BLaER1 (cell line): ENCODE results near the gene PLS1.
"Not testable (repeated sequence)": the region's sequence is repeated elsewhere in the genome, so short reads cannot be mapped to it uniquely, and the experiment has no call there.

ENCODE experiments used
- H3K27ac ChIP-seq: shearing (Covaris generic); formaldehyde crosslinking; 2 replicates; pipeline ENCODE4 v1.8.1; 2022
- H3K27me3 ChIP-seq: shearing (Covaris generic); formaldehyde crosslinking; 2 replicates; pipeline ENCODE4 v1.8.1; 2022
- H3K36me3 ChIP-seq: shearing (Covaris generic); formaldehyde crosslinking; 2 replicates; pipeline ENCODE4 v1.8.1; 2022
- H3K4me1 ChIP-seq: shearing (Covaris generic); formaldehyde crosslinking; 2 replicates; pipeline ENCODE4 v1.8.1; 2022
- H3K4me2 ChIP-seq: shearing (Covaris generic); formaldehyde crosslinking; 2 replicates; pipeline ENCODE4 v1.8.1; 2022
- H3K4me3 ChIP-seq: shearing (Covaris generic); formaldehyde crosslinking; 2 replicates; pipeline ENCODE4 v1.8.1; 2022
- H3K9ac ChIP-seq: shearing (Covaris generic); formaldehyde crosslinking; 2 replicates; pipeline ENCODE4 v1.8.1; 2022
- H3K9me3 ChIP-seq: shearing (Covaris generic); formaldehyde crosslinking; 2 replicates; pipeline ENCODE4 v1.8.1; 2022
- H4K20me1 ChIP-seq: shearing (Covaris generic); formaldehyde crosslinking; 2 replicates; pipeline ENCODE4 v1.8.1; 2022
- Cebpa-rat ChIP-seq: shearing (Covaris generic); IDR thresholded peaks from 2 replicates; pipeline ENCODE4 v1.8.1; 2022

The PLS1 gene, protein sequence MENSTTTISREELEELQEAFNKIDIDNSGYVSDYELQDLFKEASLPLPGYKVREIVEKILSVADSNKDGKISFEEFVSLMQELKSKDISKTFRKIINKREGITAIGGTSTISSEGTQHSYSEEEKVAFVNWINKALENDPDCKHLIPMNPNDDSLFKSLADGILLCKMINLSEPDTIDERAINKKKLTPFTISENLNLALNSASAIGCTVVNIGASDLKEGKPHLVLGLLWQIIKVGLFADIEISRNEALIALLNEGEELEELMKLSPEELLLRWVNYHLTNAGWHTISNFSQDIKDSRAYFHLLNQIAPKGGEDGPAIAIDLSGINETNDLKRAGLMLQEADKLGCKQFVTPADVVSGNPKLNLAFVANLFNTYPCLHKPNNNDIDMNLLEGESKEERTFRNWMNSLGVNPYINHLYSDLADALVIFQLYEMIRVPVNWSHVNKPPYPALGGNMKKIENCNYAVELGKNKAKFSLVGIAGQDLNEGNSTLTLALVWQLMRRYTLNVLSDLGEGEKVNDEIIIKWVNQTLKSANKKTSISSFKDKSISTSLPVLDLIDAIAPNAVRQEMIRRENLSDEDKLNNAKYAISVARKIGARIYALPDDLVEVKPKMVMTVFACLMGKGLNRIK

DNA sequence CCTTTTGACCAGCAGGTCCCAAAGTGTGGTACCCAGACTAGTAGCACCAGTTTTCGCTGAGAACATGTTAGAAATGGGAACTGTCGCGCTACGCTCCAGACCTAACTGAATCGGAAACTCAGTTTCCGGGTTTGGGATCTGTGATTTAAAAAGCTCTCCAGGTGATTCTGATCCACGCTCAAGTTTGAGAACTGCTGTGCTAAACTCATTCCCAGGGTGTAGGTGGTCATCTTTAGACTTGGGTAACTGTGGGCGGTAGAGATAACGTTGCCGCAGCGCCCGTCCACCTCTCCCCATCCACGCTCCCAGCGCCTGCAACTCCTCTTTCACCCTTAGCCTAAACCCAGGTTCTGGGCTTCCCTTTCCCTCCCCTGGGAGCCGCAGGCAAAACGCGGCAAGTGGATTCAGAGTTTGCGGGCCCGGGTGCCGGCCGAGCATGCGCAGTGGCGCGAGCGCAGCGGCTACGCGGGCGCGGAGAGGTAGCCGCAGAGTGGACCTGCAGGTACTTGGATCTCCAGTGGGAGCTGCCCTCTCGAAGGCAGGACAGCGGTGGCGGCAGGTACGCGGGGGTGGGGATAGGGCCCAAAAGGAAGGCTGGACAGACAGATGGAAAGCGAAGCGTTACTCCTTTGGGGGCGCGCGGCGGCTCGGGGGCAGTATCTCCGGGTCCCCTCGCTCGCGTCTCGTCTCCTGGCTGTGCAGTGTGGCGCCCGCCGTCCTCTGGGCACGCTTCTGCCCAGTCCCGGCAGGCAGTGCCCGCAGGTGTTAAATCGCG is at the start of gene PLS1:
Gene PLS1 (plus strand): TSS at position 443 of the 775 bp plus-strand sequence. CDS start 67,845 bp downstream, outside the sequence.
- Histone ChIP-seq H3K4me2 (peak within 1 kb of the TSS; percentile 79), H3K27me3 (no peaks in the 10 kb centered on the region; the same call in 1 of the 2 replicates), H3K9me3 (no peaks in the 10 kb centered on the region), H3K4me3 (peak within 1 kb of the TSS; percentile 79), H4K20me1 (no peaks in the 10 kb centered on the region), H3K36me3 (no peaks in the 10 kb centered on the region), H3K27ac (peak within 1 kb of the TSS; percentile 23; the same call in 1 of the 2 replicates), H3K4me1 (peaks cover 21% of the 10 kb centered on the region), H3K9ac (peak within 1 kb of the TSS; percentile 74)
- TF ChIP-seq Cebpa-rat, result no peak

GRCh38 chr3:142549986-142550385 is 46.2 kb upstream of the PLS1 start:
- Histone ChIP-seq H3K4me3 (no peak overlapping the region), H3K9me3 (0 out of 2 replicates have a peak, but pooled peaks cover 9% of the 10 kb centered on the region), H3K36me3 (peaks cover 88% of the 10 kb centered on the region), H3K27me3 (no peaks in the 10 kb centered on the region), H3K27ac (no peak overlapping the region), H4K20me1 (no peaks in the 10 kb centered on the region), H3K9ac (no peak overlapping the region), H3K4me1 (no peaks in the 10 kb centered on the region), H3K4me2 (no peak overlapping the region)
- TF ChIP-seq Cebpa-rat, result no peak

- not testable (repeated sequence) for H3K4me2 ChIP-seq, H3K9ac ChIP-seq, H3K4me3 ChIP-seq, H4K20me1 ChIP-seq, H3K27ac ChIP-seq, H3K27me3 ChIP-seq, H3K4me1 ChIP-seq, H3K9me3 ChIP-seq
- peaks cover 94% of the 10 kb centered on the region for H3K36me3 ChIP-seq
Observed at GRCh38 chr3:142552579-142552978, 43.6 kb upstream of the PLS1 start.

DNA sequence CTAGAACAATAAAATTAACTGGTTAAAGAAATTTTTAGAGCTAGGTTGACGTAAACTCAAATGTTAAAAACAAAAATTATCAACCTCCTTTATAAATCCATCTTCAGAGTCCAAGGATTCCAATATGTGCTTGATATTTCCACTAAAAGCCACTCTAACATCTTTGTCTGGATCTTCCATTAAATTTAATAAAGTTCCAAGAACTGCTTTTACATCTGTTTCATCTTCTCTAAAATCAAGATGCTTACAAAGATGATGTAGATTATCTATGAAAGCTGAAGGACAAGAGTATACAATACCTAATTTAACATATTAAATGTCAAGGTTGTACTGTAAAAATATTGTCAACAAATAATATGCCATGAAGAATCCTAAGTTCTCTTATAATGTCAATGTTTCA is 42.5 kb upstream of the PLS1 start:
- H3K4me1 ChIP-seq, result no peaks in the 10 kb centered on the region
- 0 out of 2 replicates have a peak, but pooled peaks cover 9% of the 10 kb centered on the region for H3K9me3 ChIP-seq
- no peaks in the 10 kb centered on the region for H3K27me3 ChIP-seq
- H3K9ac ChIP-seq, result no peak overlapping the region
- TF ChIP-seq Cebpa-rat, result no peak
- peaks cover 93% of the 10 kb centered on the region for H3K36me3 ChIP-seq
- H3K4me3 ChIP-seq, result no peak overlapping the region
- no peak overlapping the region for H3K4me2 ChIP-seq
- no peak overlapping the region for H3K27ac ChIP-seq
- H4K20me1 ChIP-seq, result no peaks in the 10 kb centered on the region

DNA sequence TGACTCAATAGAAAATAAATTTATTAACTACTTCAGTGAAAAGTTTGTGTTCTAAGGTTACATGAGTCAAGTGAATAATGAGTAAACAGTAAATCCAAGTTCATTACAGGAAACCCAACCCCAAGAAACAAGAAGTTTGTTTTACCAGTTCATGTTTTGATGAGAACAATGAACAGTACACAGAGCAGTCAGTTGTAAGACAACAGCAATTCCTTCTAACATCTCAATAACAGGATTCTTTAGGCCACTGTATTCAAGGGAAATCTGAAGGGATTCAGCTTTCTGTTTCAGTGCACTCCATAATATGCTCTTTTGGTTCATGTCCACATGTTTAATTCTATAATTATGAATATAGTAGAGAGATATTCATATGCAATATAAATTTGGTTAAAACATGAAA is 36.1 kb upstream of the PLS1 start:
- no peak overlapping the region for H3K4me3 ChIP-seq
- no peak for TF ChIP-seq Cebpa-rat
- H3K27ac ChIP-seq, result no peak overlapping the region
- H4K20me1 ChIP-seq, result no peaks in the 10 kb centered on the region
- no peaks in the 10 kb centered on the region for H3K27me3 ChIP-seq
- H3K9ac ChIP-seq, result no peak overlapping the region
- H3K36me3 ChIP-seq, result peaks cover 86% of the 10 kb centered on the region
- H3K9me3 ChIP-seq, result no peaks in the 10 kb centered on the region
- no peak overlapping the region for H3K4me2 ChIP-seq
- no peaks in the 10 kb centered on the region for H3K4me1 ChIP-seq

GRCh38 chr3:142563496-142563997 is 32.6 kb upstream of the PLS1 start:
- Histone ChIP-seq H3K4me3 (no peak overlapping the region), H3K9ac (no peak overlapping the region), H3K9me3 (peaks cover 4% of the 10 kb centered on the region; the same call in 1 of the 2 replicates), H3K36me3 (peaks cover 81% of the 10 kb centered on the region), H3K27me3 (no peaks in the 10 kb centered on the region), H3K27ac (no peak overlapping the region), H3K4me2 (no peak overlapping the region), H3K4me1 (no peaks in the 10 kb centered on the region), H4K20me1 (peaks cover 12% of the 10 kb centered on the region)
- no peak for TF ChIP-seq Cebpa-rat

DNA sequence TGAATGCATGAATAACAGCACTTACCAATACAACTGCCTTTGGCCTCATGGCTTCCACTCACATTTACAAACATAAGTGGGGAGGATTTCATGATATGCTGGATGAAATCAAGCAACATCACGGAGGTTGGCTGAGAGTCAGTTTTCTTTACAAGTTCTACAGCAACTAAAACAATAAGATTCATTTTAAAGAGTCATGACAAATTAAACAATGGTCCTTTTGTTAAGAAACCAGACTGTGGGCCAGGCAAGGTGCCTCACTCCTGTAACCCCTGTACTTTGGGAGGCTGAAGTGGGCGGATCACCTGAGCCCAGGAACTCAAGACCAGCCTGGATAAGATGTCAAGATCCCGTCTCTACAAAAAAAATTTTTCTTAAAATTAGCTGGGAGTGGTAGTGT is 30.1 kb upstream of the PLS1 start:
- no peak overlapping the region for H3K27ac ChIP-seq
- no peak for TF ChIP-seq Cebpa-rat
- H3K4me1 ChIP-seq, result no peaks in the 10 kb centered on the region
- no peak overlapping the region for H3K9ac ChIP-seq
- no peak overlapping the region for H3K4me3 ChIP-seq
- H3K9me3 ChIP-seq, result peaks cover 12% of the 10 kb centered on the region
- H3K4me2 ChIP-seq, result no peak overlapping the region
- peaks cover 15% of the 10 kb centered on the region for H4K20me1 ChIP-seq
- no peaks in the 10 kb centered on the region for H3K27me3 ChIP-seq
- peaks cover 82% of the 10 kb centered on the region for H3K36me3 ChIP-seq

- H3K4me1 ChIP-seq, result no peaks in the 10 kb centered on the region
- H3K4me3 ChIP-seq, result no peak overlapping the region
- H4K20me1 ChIP-seq, result peaks cover 15% of the 10 kb centered on the region
- H3K27ac ChIP-seq, result no peak overlapping the region
- H3K27me3 ChIP-seq, result no peaks in the 10 kb centered on the region
- no peak overlapping the region for H3K4me2 ChIP-seq
- H3K9ac ChIP-seq, result no peak overlapping the region
- peaks cover 12% of the 10 kb centered on the region for H3K9me3 ChIP-seq
- peaks cover 86% of the 10 kb centered on the region for H3K36me3 ChIP-seq
- no peak for TF ChIP-seq Cebpa-rat
Observed at GRCh38 chr3:142568393-142569017, 27.7 kb upstream of the PLS1 start.

- not testable (repeated sequence) for H3K4me3 ChIP-seq, H3K9ac ChIP-seq, H3K27ac ChIP-seq, H3K4me1 ChIP-seq, H3K27me3 ChIP-seq, H3K4me2 ChIP-seq
- Histone ChIP-seq H4K20me1 (peaks cover 20% of the 10 kb centered on the region), H3K36me3 (peaks cover 78% of the 10 kb centered on the region), H3K9me3 (peaks cover 12% of the 10 kb centered on the region)
Observed at GRCh38 chr3:142569422-142569821, 26.8 kb upstream of the PLS1 start.

DNA sequence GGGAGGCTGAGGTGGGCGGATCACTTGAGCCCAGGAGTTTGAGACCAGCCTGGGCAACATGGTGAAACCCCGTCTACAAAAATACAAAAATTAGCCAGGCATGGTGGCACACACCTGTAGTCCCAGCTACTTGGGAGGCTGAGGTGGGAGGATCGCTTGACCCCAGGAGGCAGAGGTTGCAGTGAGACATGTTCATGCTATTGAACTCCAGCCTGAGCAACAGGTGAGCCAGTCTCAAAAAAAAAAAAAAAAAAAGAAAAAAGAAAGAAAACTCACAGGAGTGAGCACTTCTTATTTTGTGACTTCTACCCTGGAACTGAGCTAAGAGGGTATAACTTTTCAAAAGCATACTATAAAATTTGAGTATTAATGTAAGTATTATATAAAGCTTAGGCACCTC is 22.0 kb upstream of the PLS1 start:
- not testable (repeated sequence) for H3K4me2 ChIP-seq, H3K9me3 ChIP-seq, H3K4me3 ChIP-seq, H3K27me3 ChIP-seq, H3K27ac ChIP-seq, H3K9ac ChIP-seq
- Histone ChIP-seq H4K20me1 (peaks cover 18% of the 10 kb centered on the region; the same call in 1 of the 2 replicates), H3K4me1 (peaks cover 19% of the 10 kb centered on the region), H3K36me3 (peaks cover 48% of the 10 kb centered on the region)
